HepG2 (cell line): Measurements from ENCODE around the gene NRIP2. TPM values are rescaled to one million over a fixed set of nuclear protein-coding genes. Genes with fewer than 3 reads are reported as not detected.

ENCODE experiments used
- AKNA ChIP-seq: sonication (generic); formaldehyde crosslinking; IDR thresholded peaks from 2 replicates; pipeline ENCODE4 v1.4.0; 2020; ENCODE audit warnings: missing genetic modification reagents, borderline replicate concordance
- ATF7-NPFF ChIP-seq: sonication (generic); formaldehyde crosslinking; IDR thresholded peaks from 2 replicates; pipeline ENCODE4 v1.8.1; 2023; ENCODE audit warnings: mild to moderate bottlenecking, low read depth, missing genetic modification reagents, moderate library complexity
- BRCA1 ChIP-seq: sonication (generic); formaldehyde crosslinking; IDR thresholded peaks from 2 replicates; pipeline ENCODE4 v1.4.0; 2020; ENCODE audit warnings: missing genetic modification reagents
- CHD4 ChIP-seq: fragments of 200-600 bp; sonication (generic); IDR thresholded peaks from 2 replicates; pipeline ENCODE4 v1.7.0; 2017; ENCODE audit warnings: mild to moderate bottlenecking, low read length, borderline replicate concordance
- KMT2A ChIP-seq: sonication (generic); formaldehyde crosslinking; IDR thresholded peaks from 2 replicates; pipeline ENCODE4 v1.4.0; 2020; ENCODE audit warnings: missing genetic modification reagents
- MTF2 ChIP-seq: sonication (generic); formaldehyde crosslinking; IDR thresholded peaks from 2 replicates; pipeline ENCODE4 v1.5.0; 2020; ENCODE audit warnings: missing genetic modification reagents, borderline replicate concordance
- NFATC3 ChIP-seq: sonication (generic); formaldehyde crosslinking; IDR thresholded peaks from 2 replicates; pipeline ENCODE4 v1.5.1; 2020; ENCODE audit warnings: mild to moderate bottlenecking, missing genetic modification reagents
- SMAD1 ChIP-seq: sonication (generic); formaldehyde crosslinking; IDR thresholded peaks from 2 replicates; pipeline ENCODE4 v1.4.0; 2020; ENCODE audit warnings: missing genetic modification reagents, low read depth, mild to moderate bottlenecking, borderline replicate concordance
- TBX2 ChIP-seq: sonication (generic); formaldehyde crosslinking; IDR thresholded peaks from 2 replicates; pipeline ENCODE4 v1.5.0; 2020; ENCODE audit warnings: missing genetic modification reagents, mild to moderate bottlenecking, borderline replicate concordance
- YEATS2 ChIP-seq: sonication (generic); formaldehyde crosslinking; IDR thresholded peaks from 2 replicates; pipeline ENCODE4 v1.4.0; 2020; ENCODE audit warnings: missing genetic modification reagents, borderline replicate concordance
- YEATS4 ChIP-seq: sonication (generic); formaldehyde crosslinking; IDR thresholded peaks from 2 replicates; pipeline ENCODE4 v1.4.0; 2020; ENCODE audit warnings: missing genetic modification reagents, borderline replicate concordance
- ZFP36L1 ChIP-seq: sonication (generic); formaldehyde crosslinking; IDR thresholded peaks from 2 replicates; pipeline ENCODE4 v1.8.0; 2022; ENCODE audit warnings: mild to moderate bottlenecking, missing genetic modification reagents, moderate library complexity
- ZNF143 ChIP-seq: sonication (generic); formaldehyde crosslinking; IDR thresholded peaks from 2 replicates; pipeline ENCODE4 v1.4.0; 2020; ENCODE audit warnings: missing genetic modification reagents
- ZNF274 ChIP-seq: sonication (generic); formaldehyde crosslinking; IDR thresholded peaks from 2 replicates; pipeline ENCODE4 v1.5.1; 2020; ENCODE audit warnings: mild to moderate bottlenecking, missing genetic modification reagents
- ZNF335 ChIP-seq: sonication (generic); formaldehyde crosslinking; IDR thresholded peaks from 2 replicates; pipeline ENCODE4 v1.4.0; 2020; ENCODE audit warnings: missing genetic modification reagents
- ZNF546 ChIP-seq: sonication (generic); formaldehyde crosslinking; conservative IDR thresholded peaks from 2 replicates; pipeline ENCODE4 v1.8.1; 2023; ENCODE audit warnings: mild to moderate bottlenecking, missing genetic modification reagents
- polyA plus RNA-seq, 8 experiments: library from polyadenylated mRNA; depleted of rRNA in 3 of 8; stranded (reverse) in 7 of 8; unstranded in 1 of 8; fragments of >200 nt; fragmentation: Illumina TruSeq in 4 of 8; extraction: Trizol in 4 of 8; gene quantifications; 2 replicates each; pipeline versions ENCODE4 v1.2.1 to v1.2.3, GENCODE V29; 2011 to 2016; ENCODE audit warnings: low read depth in 4 of 8, missing spikeins in 1 of 8, mixed read lengths in 1 of 8; ENCODE audit not compliant: insufficient read depth in 1 of 8
- total RNA-seq, 5 experiments: library from RNA; depleted of rRNA; stranded (reverse); fragments of >200 nt; fragmentation: Illumina TruSeq; extraction: Trizol; gene quantifications; 2 replicates each; pipeline ENCODE4 v1.2.3, GENCODE V29; 2016; ENCODE audit warnings: low read depth in 1 of 5
- TF ChIP-seq, protein P1 (sequence below): sonication (generic); formaldehyde crosslinking; IDR thresholded peaks from 2 replicates; pipeline ENCODE4 v1.4.0; 2020; ENCODE audit warnings: missing genetic modification reagents
- TF ChIP-seq, protein P2 (sequence below): sonication (generic); formaldehyde crosslinking; IDR thresholded peaks from 2 replicates; pipeline ENCODE4 v1.4.0; 2020; ENCODE audit warnings: mild to moderate bottlenecking, missing genetic modification reagents

NRIP2 gene
- total and polyA plus RNA-seq, 2 of the 13 experiments (the other 11 are each of a cell fraction or from before 2014, with no cell fraction given), result not detected

GRCh38 chr12:2794736-2795289, 40.0 kb downstream of the NRIP2 start, which contains the start of gene FKBP4 (continued):
- TF ChIP-seq YEATS4 (CRISPR knock-in tag) (peak; percentile 65), ZFP36L1 (CRISPR knock-in tag) (peak; percentile 69; the same call in 1 of the 2 replicates), BRCA1 (no peak), ZNF143 (CRISPR knock-in tag) (no peak; the same call in 1 of the 2 replicates), CHD4 (no peak), SMAD1 (CRISPR knock-in tag) (0 out of 2 replicates have a peak, but pooled peaks have one; percentile 34), MTF2 (CRISPR knock-in tag) (no peak), ZNF335 (no peak), ZNF274 (CRISPR knock-in tag) (peak; percentile 23; the same call in 1 of the 2 replicates), ZNF546 (CRISPR knock-in tag) (no peak), KMT2A (CRISPR knock-in tag) (no peak), YEATS2 (CRISPR knock-in tag) (peak; percentile 32; the same call in 1 of the 2 replicates), NFATC3 (no peak), TBX2 (peak; percentile 53), ATF7-NPFF (peak; percentile 92), AKNA (CRISPR knock-in tag) (no peak)
- TF ChIP-seq, protein P1, sequence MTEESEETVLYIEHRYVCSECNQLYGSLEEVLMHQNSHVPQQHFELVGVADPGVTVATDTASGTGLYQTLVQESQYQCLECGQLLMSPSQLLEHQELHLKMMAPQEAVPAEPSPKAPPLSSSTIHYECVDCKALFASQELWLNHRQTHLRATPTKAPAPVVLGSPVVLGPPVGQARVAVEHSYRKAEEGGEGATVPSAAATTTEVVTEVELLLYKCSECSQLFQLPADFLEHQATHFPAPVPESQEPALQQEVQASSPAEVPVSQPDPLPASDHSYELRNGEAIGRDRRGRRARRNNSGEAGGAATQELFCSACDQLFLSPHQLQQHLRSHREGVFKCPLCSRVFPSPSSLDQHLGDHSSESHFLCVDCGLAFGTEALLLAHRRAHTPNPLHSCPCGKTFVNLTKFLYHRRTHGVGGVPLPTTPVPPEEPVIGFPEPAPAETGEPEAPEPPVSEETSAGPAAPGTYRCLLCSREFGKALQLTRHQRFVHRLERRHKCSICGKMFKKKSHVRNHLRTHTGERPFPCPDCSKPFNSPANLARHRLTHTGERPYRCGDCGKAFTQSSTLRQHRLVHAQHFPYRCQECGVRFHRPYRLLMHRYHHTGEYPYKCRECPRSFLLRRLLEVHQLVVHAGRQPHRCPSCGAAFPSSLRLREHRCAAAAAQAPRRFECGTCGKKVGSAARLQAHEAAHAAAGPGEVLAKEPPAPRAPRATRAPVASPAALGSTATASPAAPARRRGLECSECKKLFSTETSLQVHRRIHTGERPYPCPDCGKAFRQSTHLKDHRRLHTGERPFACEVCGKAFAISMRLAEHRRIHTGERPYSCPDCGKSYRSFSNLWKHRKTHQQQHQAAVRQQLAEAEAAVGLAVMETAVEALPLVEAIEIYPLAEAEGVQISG (CRISPR knock-in tag), result peak; percentile 64
- TF ChIP-seq, protein P2, sequence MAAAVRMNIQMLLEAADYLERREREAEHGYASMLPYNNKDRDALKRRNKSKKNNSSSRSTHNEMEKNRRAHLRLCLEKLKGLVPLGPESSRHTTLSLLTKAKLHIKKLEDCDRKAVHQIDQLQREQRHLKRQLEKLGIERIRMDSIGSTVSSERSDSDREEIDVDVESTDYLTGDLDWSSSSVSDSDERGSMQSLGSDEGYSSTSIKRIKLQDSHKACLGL (CRISPR knock-in tag), result peak; percentile 68; the same call in 1 of the 2 replicates
